GM15510 (cell line): ENCODE measurements around the gene TEX22.

Experiments
- POLR2A ChIP-seq: IDR thresholded peaks from 3 replicates; pipeline ENCODE4 v1.6.1; 2011; ENCODE audit warnings: borderline replicate concordance; ENCODE audit not compliant: insufficient read length; ENCODE audit errors: extremely low read depth

Gene TEX22

DNA sequence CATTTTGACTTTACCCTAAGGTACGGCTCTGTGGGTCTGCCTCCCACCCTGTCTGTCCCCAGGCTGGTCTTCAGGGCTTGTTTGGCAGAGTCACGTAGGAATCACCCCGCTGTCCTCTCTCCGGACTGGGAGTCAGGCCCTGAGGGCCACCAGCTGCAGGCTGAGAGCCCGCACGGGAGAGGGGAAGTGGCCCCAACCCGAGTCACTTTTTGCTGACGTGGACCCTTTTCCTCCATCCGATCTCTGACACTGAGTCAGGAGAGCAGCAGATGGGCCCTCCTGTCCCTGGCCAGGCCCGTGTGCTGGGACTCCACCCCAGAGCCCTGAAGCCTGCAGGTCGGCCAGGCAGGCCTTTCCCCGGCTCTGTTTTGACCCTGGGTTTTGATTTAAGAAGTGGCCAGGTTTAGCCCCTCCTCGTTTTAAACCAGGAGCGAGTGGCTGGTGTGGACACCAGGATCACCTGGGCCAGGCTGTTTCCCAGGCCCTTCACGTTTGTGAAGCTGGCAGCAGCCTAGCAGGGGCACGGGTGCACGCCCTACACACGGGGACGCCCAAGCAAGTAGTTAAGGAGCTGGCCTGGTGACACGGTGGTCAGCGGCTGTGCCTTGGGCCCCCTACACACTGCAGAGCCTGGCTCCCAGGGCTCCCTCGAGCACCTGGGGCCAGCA is 12.5 kb upstream of the TEX22 start:
- TF ChIP-seq POLR2A = no peak

DNA sequence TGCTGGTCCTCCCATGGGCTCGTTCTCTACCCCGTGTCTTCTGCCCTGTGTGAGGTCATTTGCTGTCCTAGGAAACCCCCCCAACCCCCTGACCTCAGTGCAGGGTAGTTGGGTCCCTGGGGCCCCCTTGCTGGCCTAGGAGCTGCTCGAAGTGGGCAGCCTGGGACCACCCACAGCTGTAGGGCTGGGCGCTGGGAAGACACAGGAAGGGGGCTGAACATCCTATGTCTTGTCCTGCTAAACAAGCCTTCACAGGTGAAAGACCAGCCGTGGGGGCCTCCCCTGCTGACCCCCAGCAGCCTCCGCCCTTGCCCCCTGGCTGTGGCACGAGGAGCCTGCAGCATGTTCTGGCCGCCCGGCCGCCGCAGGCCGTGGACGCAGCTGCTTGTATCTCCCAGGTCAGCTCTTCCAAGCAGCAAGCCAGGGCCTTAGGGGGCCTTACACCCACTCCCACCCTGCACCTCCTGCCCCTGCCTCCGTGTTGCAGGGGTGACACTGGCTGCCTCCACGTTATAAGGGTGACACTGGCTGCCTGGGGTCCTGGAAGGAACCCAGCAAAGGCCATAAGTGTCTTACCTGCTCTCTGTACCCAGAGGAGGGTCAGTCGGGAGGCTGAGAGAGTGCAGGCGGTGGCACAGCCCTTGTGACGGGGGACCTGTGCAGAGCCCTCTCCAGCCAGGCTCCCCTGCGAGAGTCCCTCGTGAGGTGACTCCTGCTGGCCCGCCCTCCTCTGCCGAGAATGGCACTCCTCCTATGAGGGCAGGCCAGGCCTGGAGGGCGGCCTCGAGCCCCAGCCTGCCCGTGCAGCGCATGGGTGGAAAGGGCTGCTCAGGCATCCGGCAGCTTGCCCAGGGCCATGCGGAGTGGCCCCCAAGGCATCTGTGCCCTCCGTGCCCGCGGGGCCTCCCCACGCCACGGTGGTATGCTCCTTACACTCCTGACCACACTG is 11.5 kb upstream of the TEX22 start:
- TF ChIP-seq POLR2A = no peak

DNA sequence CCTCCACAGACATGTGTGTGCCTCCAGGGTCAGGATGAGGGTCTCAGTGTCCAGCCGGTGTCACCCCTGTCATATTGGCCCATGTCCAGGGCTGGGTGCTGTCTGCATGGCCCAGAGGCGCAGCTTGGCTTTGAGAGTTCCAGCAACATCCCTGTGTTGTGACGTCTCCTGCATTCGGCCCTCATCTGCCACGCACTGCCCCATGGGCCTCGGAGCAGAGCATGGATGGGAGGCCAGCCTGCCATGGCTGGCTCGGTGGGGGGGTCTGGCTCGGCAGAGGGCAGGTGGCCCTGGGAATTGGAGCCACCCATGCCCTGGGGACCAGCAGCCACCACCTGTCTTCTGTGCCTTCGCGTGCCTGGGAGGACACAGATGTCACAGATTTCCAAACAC is 10.8 kb upstream of the TEX22 start:
- TF ChIP-seq POLR2A = no peak

DNA sequence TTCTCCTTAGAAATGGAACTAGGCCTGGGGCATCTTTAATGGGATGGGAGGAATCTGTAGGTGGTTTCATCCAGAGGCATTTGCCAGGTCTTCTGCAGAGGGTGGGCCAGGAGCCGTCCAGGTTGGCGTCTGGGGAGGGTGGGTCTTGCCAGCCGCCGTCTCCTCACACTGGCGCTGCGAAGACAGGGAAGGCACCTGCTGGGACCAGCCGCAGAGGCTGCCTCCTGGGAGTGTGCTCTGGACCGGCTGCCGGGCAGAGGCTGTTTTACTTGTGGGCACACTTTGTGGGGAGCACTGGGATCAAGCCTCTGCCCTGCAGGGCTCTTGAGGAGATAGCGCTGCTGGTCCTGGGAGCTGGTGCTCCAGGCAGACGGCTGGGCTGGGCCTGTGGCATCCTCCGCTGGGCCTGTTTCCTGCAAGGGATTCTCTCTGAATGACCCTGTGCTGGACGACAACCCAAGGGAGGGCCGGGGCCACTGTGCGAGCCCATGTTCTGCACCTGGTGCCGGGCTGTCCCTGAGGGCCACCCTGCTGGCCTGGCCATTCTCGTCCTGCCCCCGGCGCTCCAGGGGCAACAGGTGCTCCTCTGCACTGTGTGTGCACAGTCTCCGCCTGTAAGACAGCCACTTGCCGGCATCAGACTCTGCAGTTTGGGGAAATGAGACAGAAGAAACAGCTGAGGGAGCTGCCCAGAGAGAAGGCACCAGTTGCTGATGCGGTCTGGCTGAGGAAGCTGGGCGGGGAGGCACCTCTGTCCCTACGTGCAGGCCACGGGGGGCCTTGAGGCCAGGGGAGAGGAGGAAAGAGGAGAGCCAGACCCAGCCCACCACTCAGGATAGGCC is 10.0 kb upstream of the TEX22 start:
- no peak for TF ChIP-seq POLR2A

DNA sequence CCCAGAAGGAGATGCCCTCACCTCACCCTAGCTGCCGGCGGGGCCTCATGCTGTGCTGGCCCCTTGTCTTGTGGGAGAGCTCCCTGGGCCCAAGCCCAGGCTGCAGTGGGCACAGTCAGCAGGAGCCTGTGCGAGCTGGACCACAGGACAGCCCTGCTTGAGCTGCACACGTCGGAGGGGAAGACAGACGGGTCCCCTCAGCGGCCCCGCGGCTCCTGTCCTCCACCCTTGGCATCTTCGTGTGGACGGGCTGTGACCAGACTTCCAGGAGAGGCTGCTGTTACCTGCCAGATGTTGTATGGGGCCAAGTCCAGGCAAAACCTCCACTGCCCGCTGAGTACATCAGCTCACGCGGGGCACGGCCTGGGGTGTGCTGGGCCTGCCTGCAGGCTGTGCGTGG is 9.4 kb upstream of the TEX22 start:
- TF ChIP-seq POLR2A = no peak

DNA sequence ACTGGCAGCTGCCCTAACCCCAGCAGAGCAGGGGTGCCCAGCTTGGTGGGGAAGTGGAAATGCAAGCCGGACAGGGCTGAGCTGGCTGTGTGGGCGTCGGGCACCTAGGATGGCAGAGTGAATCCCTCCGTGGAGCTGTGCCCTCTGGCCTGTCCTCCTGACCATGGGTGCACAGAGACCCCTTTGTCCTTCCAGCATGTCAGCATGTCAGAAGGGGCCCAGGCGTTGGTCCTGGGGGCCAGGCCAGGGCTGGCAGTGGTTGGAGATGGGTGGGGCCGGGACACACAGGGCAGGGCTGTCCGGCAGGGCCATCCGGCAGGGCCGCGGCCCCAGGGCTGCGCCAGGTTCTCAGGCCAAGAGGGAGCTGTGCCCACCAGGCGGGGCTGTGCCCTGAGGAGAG is 8.8 kb upstream of the TEX22 start:
- no peak for TF ChIP-seq POLR2A

DNA sequence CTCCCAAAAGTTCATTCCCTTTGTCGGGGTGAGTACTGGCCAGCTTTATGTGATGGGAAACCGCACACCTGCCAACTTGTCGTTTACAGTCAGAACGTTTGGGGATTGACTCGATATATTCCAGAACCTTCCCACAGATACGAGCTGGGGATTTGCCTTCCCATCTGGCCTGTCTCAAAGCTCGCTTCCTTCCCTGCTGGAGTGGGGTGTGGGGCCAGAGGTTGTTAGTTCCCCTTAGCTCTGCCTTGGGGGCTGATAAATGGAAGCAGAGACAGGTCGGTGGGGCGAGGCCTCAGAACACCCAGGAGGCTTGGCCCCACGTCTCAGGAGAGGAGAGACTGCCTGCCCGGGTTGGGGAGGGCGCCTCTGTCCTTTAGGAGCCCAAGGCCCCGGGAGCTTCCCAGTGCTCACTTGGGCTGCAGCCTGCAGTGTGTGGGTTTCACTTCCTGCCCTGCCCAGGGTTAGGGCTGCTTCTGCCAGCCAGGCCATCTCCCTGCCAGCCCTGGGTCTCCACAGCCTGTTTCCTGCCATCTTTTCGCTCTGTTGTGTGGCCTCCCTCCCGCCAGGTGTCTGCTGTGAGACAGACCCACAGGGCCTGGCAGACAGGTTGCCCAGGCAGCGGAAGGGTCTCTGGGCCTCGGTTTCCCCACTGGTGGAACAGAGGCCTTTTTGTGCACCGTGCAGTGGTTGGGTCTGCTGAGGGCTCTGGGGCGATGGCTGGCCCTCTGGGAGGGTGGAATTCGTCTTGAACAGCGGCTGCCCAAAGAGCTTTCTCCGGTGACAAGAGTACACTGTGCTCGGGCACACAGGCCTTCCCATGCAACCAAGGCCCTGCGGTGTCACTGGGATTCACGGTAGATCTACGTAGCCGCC is 8.1 kb upstream of the TEX22 start:
- TF ChIP-seq POLR2A = no peak

DNA sequence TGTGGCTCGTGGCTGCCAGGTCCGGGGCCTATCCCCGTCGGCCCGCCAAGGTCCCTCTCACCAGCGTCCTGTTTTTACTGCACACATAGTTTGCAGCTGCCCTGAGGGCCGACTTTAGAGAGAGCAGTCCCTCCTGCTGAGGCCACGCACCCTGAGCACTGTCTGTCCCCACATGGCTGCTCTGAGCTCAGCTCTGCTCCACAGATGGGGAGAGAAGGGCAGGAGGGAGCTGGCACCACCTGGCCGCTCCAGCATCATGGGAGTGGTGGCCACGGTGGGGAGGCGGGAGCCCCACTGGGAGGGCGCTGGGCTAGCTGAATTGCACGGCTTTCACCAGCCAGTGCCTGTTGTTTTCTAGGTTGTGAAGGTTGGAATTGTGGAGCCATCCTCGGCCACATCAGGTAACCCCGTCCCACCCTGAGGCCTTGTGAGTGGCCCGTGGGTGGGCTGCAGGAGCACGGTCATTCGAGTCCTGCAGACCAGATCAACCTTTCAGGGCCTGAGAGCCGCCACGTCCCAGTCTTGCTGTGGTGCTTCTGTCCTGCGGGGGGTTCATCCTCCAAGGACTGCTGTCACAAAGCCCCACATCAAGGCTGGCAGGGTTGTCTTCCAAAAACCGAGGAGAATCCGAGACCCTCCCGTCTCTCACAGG is 7.4 kb upstream of the TEX22 start:
- TF ChIP-seq POLR2A = no peak

DNA sequence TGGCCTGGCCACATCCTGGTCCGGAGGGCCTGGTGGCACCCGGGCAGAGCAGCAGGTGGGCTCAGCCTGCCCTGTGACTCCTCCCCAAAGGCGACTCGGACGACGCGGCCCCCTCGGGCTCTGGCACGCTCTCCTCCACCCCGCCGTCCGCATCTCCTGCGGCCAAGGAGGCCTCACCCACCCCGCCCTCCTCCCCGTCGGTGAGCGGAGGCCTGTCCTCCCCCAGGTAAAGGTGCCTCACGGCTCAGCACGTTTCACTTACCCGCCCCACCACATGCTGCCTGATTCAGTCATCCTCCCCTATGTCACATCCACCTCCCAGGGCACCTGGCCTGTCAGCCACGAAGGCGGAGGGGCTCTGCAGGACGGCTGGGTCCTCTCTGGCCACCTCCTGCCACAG is 6.8 kb upstream of the TEX22 start:
- TF ChIP-seq POLR2A = no peak

DNA sequence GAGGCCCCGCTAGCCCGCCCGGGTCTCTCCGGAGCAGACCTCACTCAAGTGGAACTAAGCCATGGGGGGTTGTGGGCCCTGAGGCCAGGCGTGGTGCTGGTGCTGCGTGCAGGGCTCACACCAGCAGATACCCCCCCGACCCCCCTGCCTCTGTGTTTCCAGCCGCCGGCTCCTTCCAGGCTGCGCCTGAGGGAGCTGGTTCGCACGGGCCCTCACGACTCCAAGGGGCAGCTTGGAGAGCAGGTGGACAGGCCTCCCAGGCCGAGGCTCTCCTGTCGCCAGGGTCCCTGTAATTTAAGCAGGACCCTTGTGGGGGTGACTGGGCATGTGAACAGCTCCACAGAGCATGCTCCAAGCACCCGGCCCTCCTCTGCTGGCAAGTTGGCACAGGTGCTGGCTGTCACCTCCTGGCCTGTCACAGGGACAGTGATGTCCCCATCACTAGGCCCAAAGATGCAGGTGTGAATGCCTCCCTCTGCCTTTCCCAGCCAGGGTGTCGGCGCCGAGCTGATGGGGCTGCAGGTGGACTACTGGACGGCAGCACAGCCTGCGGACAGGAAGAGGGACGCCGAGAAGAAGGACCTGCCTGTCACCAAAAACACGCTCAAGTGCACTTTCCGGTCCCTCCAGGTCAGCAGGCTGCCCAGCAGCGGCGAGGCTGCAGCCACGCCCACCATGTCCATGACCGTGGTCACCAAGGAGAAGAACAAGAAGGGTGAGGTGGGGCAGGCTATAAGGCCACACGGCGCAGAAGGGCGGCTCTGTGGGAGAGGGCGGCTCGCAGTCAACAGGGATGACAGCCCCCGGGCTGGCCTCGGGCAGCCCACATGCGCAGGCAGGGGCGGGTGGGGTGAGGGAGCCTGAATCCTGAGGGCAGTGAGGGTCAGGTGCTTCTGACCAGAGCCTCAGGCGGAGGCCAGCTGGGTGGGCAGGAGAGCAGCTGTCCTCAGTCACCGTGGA is 5.9 kb upstream of the TEX22 start:
- TF ChIP-seq POLR2A = no peak

DNA sequence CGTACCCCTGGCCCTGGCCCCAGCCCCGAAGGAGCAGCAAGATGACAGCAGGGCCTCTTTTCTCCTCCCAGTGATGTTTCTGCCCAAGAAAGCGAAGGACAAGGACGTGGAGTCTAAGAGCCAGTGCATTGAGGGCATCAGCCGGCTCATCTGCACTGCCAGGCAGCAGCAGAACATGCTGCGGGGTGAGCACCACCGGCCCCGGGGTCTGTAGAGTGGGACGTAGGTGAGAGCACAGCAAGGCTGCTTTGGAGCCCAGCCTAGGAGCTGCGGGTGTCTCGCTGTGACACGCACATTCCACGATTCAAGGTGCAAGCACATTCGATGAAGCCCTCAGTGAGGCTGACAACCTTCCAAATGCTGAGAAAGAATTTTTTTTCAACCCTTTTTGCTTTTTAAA is 5.2 kb upstream of the TEX22 start:
- TF ChIP-seq POLR2A = no peak

DNA sequence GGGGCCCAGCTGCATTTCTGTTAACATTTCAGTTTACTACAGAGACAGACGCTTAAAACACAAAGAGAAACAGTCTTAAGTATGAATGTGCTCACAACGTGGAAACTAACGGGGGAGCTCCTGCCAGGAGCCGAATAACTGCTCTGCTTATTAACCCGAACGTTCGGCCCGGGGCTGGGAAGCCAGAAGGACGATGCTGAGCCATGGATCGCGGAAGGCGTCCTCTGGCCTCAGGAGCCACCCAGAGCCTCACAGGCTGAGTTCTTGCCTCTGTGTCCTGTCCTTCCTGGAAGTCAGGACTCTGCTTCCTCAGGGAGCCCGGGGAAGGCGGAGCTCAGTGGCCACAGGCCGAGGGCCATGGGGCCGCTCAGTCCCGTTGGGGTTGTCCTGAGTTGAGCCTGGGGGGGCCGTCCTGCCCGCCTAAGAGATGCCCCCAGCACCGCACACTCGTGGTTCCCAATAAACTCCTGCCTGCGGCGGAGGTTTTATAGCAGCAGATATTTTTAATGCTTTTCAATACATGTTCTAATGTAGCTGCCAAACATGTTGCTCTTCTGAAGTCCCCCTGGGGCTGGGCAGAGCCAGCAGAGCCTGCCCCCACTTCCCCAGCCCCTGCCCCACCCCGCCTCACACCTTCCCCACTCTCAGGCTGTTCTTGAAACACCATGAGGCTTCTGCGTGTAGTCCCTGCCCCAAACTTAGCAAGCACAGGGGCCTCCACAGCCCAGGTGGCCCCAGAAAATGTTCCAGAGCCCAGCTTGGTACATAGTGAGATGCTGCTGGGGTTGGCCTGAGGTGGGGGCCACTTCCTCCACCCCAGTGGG is 3.4 kb upstream of the TEX22 start:
- no peak for TF ChIP-seq POLR2A
